Measurements from ENCODE around the gene C5orf47.

GRCh38 chr5:173963182-173963838 is 25.7 kb upstream of the C5orf47 start:
- TF ChIP-seq POLR2A (IDR thresholded peaks at IDR 0.05) (no peak), CTCF (IDR thresholded peaks at IDR 0.05) (no peak), POLR2AphosphoS5 (IDR thresholded peaks at IDR 0.05) (no peak), EP300 (IDR thresholded peaks at IDR 0.05) (no peak)

Data from gastroesophageal sphincter (tissue), 3 donors.